Panc1 (cell line): ENCODE measurements around the gene SPPL2A. TPM values are rescaled to one million over a fixed set of nuclear protein-coding genes. Genes with fewer than 3 reads are reported as not detected.
A peak's percentile ranks its signal among the peaks of the same experiment; 100 is the strongest.

Experiments
- ATAC-seq: fragments of 200-7000 bp; cut with Tn5 transposase; 2 replicates; pipeline ENCODE4 v1.9.1; 2020; ENCODE audit warnings: mild to moderate bottlenecking, moderate library complexity
- BruUV-seq: library from RNA; stranded (reverse); fragments of 400-500 nt; replicated peaks from 2 replicates; lab custom pipeline; 2021; lab: Mats Ljungman, UMichigan
- CTCF ChIA-PET: fragments of 300-600 bp; sonication (Branson Sonifier 250); formaldehyde crosslinking; loops from one replicate; lab custom pipeline; 2022; ENCODE audit warnings: antibody characterized with exemption; lab: Charles Lee
- POLR2A ChIA-PET: fragments of 300-600 bp; sonication (Branson Sonifier 250); formaldehyde crosslinking; loops from one replicate; lab custom pipeline; 2022; ENCODE audit warnings: antibody characterized with exemption; lab: Charles Lee
- DNase-seq: peaks from one replicate; pipeline ENCODE4 v3.0.0-alpha.2; 2010; ENCODE audit warnings: low read depth, low spot score
- H3K27ac ChIP-seq: 2 replicates; pipeline ENCODE4 v1.5.1; 2011; ENCODE audit warnings: mild to moderate bottlenecking, low read length, inconsistent platforms
- H3K27me3 ChIP-seq: fragments of 200-500 bp; sonication (Bioruptor generic); 2 replicates; pipeline ENCODE4 v1.6.0; 2014; ENCODE audit warnings: low read length, inconsistent platforms; ENCODE audit not compliant: control insufficient read depth, insufficient read depth
- H3K36me3 ChIP-seq: fragments of 200-500 bp; sonication (Bioruptor generic); 2 replicates; pipeline ENCODE4 v1.5.1; 2014; ENCODE audit warnings: inconsistent platforms, mild to moderate bottlenecking, low read length, moderate library complexity; ENCODE audit not compliant: control insufficient read depth, insufficient read depth
- H3K4me1 ChIP-seq: 2 replicates; pipeline ENCODE4 v1.5.1; 2011; ENCODE audit warnings: inconsistent platforms, mild to moderate bottlenecking, low read length, moderate library complexity; ENCODE audit not compliant: control insufficient read depth, insufficient read depth
- H3K4me3 ChIP-seq, 2 experiments: 2 replicates each; pipeline ENCODE4 v1.5.1; 2011 to 2012; ENCODE audit warnings: low read depth in 2 of 2, low read length in 2 of 2, mild to moderate bottlenecking in 2 of 2, inconsistent platforms in 1 of 2, moderate library complexity in 1 of 2
- H3K9me3 ChIP-seq: fragments of 200-500 bp; sonication (Bioruptor generic); 2 replicates; pipeline ENCODE4 v1.5.1; 2014; ENCODE audit warnings: low read depth, mild to moderate bottlenecking, inconsistent platforms, low read length, moderate library complexity; ENCODE audit not compliant: control insufficient read depth, insufficient read depth
- POLR2AphosphoS5 ChIP-seq: IDR thresholded peaks from 2 replicates; pipeline ENCODE4 v1.6.1; 2012; ENCODE audit warnings: mild to moderate bottlenecking, low read depth, low read length, moderate library complexity
- SIN3A ChIP-seq: IDR thresholded peaks from 2 replicates; pipeline ENCODE4 v1.6.1; 2012; ENCODE audit warnings: low read depth, mild to moderate bottlenecking, low read length, moderate library complexity, borderline replicate concordance; ENCODE audit not compliant: insufficient read depth
- TCF7L2 ChIP-seq: IDR thresholded peaks from 2 replicates; pipeline ENCODE4 v1.6.1; 2011; ENCODE audit warnings: mild to moderate bottlenecking, low read depth, low read length, inconsistent platforms
- in situ Hi-C: cut with HindIII; loops from 2 replicates; pipeline ENCODE4 v1.10.0; 2016; ENCODE audit warnings: low sequenced_read_pairs, low pct_unique_long_range_greater_than_20kb
- intact Hi-C: fragments of 100-400 bp; cut with micrococcal nuclease; formaldehyde crosslinking; loops from one replicate; pipeline ENCODE4 v1.10.0; 2022; ENCODE audit not compliant: unreplicated experiment
- total RNA-seq: library from RNA; stranded (reverse); gene quantifications from one replicate; pipeline ENCODE4 v1.2.1, GENCODE V29; 2021; ENCODE audit not compliant: unreplicated experiment
- TF ChIP-seq, protein P1 (sequence below), 2 experiments: IDR thresholded peaks; 2 replicates each; pipeline ENCODE4 v1.6.1; 2011 to 2012; ENCODE audit warnings: low read depth in 2 of 2, control low read depth in 1 of 2, low read length in 1 of 2, mild to moderate bottlenecking in 1 of 2, moderate library complexity in 1 of 2; ENCODE audit not compliant: insufficient read depth in 1 of 2
- TF ChIP-seq, protein P2 (sequence below): fragments of 450-650 bp; IDR thresholded peaks from 2 replicates; pipeline ENCODE4 v1.5.1; 2017; ENCODE audit warnings: mild to moderate bottlenecking

SPPL2A gene
- total RNA-seq, 1 experiment from 2014 or later = 154 TPM

DNA sequence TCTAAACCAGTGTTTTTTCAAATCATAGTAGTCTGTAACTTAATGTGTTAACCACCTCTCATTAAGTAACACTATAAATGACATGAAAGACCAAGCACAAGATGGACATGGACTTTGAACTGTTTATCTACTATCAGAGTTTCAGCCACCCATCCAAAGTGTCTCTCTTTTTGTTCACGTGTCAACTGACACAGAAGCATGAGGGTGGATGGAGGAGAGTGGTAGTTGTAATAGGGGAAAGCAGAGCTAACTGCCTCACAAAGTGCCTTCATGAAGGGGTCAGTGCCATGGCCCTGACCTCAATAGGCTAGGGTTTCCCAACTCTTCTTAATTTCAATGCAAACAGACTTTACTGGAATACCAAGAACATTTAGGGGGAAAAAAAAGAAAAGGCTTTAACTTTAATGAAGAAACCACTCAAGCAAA lies 46.8 kb downstream of the SPPL2A start:
- H3K4me3 ChIP-seq = no peak overlapping the region
- in situ Hi-C loops = no loop called here
- ATAC-seq (no peak), DNase-seq (no peak)
- no TSS peak for BruUV-seq
- H3K27me3 ChIP-seq = no peaks in the 10 kb centered on the region
- H3K9me3 ChIP-seq = no peaks in the 10 kb centered on the region
- ChIA-PET CTCF (no interaction called here), POLR2A (no interaction called here)
- no peaks in the 10 kb centered on the region for H3K4me1 ChIP-seq
- intact Hi-C loops = no loop called here
- 0 out of 2 replicates have a peak, but pooled peaks cover 4% of the 10 kb centered on the region for H3K36me3 ChIP-seq
- no peak for TF ChIP-seq POLR2AphosphoS5
- no peak for TF ChIP-seq TCF7L2
- TF ChIP-seq, protein P1, sequence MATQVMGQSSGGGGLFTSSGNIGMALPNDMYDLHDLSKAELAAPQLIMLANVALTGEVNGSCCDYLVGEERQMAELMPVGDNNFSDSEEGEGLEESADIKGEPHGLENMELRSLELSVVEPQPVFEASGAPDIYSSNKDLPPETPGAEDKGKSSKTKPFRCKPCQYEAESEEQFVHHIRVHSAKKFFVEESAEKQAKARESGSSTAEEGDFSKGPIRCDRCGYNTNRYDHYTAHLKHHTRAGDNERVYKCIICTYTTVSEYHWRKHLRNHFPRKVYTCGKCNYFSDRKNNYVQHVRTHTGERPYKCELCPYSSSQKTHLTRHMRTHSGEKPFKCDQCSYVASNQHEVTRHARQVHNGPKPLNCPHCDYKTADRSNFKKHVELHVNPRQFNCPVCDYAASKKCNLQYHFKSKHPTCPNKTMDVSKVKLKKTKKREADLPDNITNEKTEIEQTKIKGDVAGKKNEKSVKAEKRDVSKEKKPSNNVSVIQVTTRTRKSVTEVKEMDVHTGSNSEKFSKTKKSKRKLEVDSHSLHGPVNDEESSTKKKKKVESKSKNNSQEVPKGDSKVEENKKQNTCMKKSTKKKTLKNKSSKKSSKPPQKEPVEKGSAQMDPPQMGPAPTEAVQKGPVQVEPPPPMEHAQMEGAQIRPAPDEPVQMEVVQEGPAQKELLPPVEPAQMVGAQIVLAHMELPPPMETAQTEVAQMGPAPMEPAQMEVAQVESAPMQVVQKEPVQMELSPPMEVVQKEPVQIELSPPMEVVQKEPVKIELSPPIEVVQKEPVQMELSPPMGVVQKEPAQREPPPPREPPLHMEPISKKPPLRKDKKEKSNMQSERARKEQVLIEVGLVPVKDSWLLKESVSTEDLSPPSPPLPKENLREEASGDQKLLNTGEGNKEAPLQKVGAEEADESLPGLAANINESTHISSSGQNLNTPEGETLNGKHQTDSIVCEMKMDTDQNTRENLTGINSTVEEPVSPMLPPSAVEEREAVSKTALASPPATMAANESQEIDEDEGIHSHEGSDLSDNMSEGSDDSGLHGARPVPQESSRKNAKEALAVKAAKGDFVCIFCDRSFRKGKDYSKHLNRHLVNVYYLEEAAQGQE (IDR thresholded peaks at IDR 0.05; ENCODE audit: insufficient read depth in 1 of 2, low read depth in 2 of 2, low read length in 1 of 2) = no peak
- TF ChIP-seq SIN3A = no peak
- TF ChIP-seq, protein P2, sequence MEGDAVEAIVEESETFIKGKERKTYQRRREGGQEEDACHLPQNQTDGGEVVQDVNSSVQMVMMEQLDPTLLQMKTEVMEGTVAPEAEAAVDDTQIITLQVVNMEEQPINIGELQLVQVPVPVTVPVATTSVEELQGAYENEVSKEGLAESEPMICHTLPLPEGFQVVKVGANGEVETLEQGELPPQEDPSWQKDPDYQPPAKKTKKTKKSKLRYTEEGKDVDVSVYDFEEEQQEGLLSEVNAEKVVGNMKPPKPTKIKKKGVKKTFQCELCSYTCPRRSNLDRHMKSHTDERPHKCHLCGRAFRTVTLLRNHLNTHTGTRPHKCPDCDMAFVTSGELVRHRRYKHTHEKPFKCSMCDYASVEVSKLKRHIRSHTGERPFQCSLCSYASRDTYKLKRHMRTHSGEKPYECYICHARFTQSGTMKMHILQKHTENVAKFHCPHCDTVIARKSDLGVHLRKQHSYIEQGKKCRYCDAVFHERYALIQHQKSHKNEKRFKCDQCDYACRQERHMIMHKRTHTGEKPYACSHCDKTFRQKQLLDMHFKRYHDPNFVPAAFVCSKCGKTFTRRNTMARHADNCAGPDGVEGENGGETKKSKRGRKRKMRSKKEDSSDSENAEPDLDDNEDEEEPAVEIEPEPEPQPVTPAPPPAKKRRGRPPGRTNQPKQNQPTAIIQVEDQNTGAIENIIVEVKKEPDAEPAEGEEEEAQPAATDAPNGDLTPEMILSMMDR = no peak
- no peak overlapping the region for H3K27ac ChIP-seq

DNA sequence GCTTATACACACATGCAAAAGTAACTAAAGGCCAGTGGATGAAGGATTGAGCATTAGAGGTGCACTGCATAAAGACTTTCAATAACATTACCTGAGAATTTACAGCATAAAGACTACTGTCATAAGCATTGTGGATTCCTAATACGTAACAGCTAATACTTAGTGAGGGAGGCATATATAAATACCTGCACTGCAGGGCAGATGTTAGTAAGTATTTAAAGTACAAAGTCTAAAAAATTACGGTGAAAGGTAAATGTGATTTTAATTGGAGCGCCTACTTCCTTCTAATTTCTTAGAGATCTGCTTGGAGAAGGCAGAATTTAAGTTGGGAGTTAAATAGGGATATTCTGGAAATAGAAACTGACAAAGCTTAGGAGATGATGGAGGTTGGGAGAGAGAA lies 53.5 kb downstream of the SPPL2A start:
- Histone ChIP-seq H3K4me1 (no peaks in the 10 kb centered on the region), H3K27ac (no peak overlapping the region), H3K4me3 (no peak overlapping the region), H3K36me3 (no peaks in the 10 kb centered on the region), H3K27me3 (no peaks in the 10 kb centered on the region), H3K9me3 (no peaks in the 10 kb centered on the region)
- ChIA-PET POLR2A (interaction anchor here (0.7 kb wide), 1 partner anchor 9 kb away, joined by 19 read pairs; no protein-coding TSS in a partner anchor), CTCF (no interaction called here)
- in situ Hi-C loops (no loop called here), intact Hi-C loops (no loop called here)
- DNase-seq (no peak), ATAC-seq (no peak)
- BruUV-seq = TSS peak; percentile 24
- TF ChIP-seq POLR2AphosphoS5 (no peak), TCF7L2 (no peak), SIN3A (no peak)
- TF ChIP-seq, protein P1 (IDR thresholded peaks at IDR 0.05; ENCODE audit: insufficient read depth in 1 of 2, low read depth in 2 of 2, low read length in 1 of 2) = no peak
- TF ChIP-seq, protein P2 = no peak
